HG03066 (cell line): Measurements from ENCODE around the gene COL4A6.

Experiments used
- ATAC-seq: cut with Tn5 transposase; IDR thresholded peaks from one replicate; pipeline ENCODE4 v1.9.1; 2021; ENCODE audit warnings: low read depth; ENCODE audit not compliant: unreplicated experiment

The COL4A6 gene

GRCh38 chrX:108341947-108342346 lies 96.3 kb downstream of the COL4A6 start:
- no peak for ATAC-seq

GRCh38 chrX:108332281-108332680 lies 105.9 kb downstream of the COL4A6 start:
- ATAC-seq, result no peak

- ATAC-seq, result no peak
Measured at GRCh38 chrX:108331126-108331909, 106.9 kb downstream of the COL4A6 start.

- ATAC-seq, result no peak
Measured at GRCh38 chrX:108323751-108324150, 114.5 kb downstream of the COL4A6 start.

DNA sequence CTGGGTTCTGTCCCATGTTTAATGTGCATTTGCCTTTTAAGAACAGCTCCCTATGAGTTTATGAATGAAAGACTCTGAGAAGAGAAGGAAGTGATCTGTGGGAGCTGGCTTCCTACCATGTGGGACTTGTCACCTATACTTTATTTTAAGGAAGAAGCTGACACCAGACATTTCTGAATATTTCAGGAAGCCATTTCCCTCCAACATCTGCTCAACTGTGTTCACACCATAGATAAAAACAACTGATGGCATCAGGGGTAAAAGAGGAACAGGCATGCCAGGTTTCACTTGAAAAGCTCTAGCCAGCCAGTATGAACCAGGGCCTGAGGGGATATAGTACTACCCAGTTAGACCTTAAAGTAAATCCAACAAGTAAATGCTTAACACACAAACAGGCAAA lies 116.0 kb downstream of the COL4A6 start:
- no peak for ATAC-seq

DNA sequence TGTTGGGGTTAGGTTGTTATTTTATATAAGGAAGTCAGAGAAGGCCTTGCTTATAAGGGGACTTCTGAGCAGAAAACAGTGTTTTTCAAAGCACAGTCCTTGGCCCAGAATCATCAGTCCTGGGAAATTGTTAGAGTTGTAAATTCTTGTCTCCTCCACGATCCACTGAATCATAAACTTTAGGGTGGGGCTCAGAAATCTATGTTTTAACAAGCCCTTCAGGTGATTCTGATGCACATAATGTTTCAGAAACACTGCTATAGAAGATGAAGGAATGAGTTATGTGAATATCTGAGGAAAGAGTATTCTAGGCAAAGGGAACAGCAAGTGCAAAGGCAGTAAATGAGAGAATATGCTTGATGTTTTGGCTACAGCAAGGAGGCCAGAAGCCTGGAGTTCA lies 121.8 kb downstream of the COL4A6 start:
- ATAC-seq, result no peak

DNA sequence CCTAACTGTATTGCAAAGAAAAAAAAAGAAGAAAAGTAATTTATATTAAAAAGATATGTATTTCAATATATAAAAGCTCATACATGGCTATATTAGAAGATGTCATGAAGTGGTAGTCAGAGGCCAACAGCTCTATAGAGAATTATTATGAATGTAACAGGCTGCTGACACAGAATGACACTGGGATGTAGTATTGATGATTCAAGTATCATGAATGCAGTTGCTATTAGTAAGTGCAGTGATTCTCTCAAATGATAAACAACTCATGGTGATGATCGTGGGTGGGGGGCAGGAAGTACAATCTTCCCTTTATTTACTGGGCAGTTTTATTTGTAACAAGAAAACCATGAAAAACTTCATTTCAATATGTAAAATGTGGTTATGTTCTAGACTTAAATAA lies 124.6 kb downstream of the COL4A6 start:
- no peak for ATAC-seq

DNA sequence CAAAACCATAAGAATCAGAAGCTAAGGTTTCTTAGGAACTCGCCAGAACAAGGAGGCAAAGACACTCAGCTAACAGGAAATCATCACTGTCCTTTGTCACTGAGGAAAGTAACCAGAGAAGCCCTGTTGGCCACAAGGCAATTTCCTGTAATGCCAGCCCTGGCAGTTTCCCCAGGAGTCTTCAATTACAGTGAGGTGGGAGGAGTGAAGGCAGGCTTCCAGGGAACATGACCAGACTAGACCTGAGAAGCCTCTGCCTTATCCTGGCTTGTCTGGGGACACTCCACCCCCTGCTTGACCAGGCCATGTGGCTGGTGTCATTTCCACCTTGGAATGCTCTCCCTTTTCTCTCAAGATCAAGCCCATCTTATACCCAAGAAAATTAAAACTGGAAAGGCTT lies 125.3 kb downstream of the COL4A6 start:
- no peak for ATAC-seq

- no peak for ATAC-seq
Measured at GRCh38 chrX:108312011-108312410, 126.2 kb downstream of the COL4A6 start.

- no peak for ATAC-seq
Measured at GRCh38 chrX:108310506-108310905, 127.7 kb downstream of the COL4A6 start.

- no peak for ATAC-seq
Measured at GRCh38 chrX:108309144-108309543, 129.1 kb downstream of the COL4A6 start.

- no peak for ATAC-seq
Measured at GRCh38 chrX:108307132-108308085, 130.8 kb downstream of the COL4A6 start.

- ATAC-seq, result no peak
Measured at GRCh38 chrX:108306086-108306485, 132.1 kb downstream of the COL4A6 start.

GRCh38 chrX:108304757-108305156 lies 133.5 kb downstream of the COL4A6 start:
- ATAC-seq, result no peak

GRCh38 chrX:108304210-108304609 lies 134.0 kb downstream of the COL4A6 start:
- ATAC-seq, result no peak

DNA sequence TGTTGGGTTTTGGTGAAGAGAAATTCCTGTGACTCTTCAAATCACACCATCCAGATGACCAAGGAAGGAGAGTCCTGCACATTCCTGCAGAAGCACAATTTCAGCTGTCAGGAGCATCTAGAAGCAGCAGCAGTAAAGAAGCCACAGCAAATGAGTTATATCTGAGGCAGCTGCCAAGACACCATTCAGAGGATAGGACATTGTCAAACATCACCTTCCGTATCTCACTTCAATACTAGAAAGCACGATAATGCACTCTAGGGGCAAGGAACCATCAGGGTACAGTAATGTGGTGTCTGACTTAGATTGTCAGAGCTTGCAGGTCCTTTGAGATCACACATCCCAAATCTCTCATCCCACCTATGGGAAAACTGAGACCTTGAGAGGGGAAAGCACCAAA lies 134.5 kb downstream of the COL4A6 start:
- no peak for ATAC-seq

GRCh38 chrX:108299704-108300103 lies 138.5 kb downstream of the COL4A6 start:
- no peak for ATAC-seq

GRCh38 chrX:108299101-108299591 lies 139.1 kb downstream of the COL4A6 start:
- ATAC-seq, result peak; percentile 69

DNA sequence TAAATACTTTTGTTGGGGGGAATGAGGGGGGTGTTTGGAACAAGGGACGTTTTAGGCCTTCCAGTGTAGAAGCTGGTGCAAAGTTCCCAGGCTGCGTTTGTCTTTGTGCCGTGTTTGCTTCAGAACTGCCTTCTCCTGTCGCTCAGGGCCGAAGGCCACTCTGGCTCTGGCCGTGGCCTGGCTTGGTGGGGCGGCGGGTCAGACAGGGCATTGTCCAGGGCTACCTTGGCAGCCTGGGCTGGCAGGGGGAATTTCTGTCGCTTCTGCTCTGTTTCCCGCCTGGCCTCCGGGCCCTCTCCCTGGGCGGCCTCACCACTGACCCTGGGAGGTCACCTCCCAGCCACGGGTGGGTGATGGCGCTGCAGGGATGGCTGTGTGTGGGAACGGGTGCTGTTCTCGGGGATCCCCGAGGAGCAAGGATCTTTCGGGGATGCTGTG lies 140.0 kb downstream of the COL4A6 start:
- ATAC-seq, result no peak

DNA sequence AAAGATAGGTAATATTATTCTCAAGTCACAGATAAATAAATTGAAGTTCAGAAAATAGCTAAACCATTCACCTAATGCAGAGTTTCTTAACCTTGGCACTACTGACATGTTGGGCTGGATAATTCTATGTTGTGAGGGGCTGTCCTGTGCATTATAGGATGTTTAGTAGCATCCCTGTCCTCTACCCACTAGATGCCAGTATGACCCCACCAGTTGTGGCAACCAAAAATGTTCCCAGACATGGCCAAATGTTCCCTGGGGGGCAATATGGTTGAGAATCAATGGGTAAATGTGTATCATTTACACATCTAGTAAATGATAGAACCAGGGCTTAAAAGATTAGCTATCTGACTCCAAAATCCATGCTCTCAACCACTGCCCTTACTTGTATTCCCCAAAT lies 140.9 kb downstream of the COL4A6 start:
- no peak for ATAC-seq

DNA sequence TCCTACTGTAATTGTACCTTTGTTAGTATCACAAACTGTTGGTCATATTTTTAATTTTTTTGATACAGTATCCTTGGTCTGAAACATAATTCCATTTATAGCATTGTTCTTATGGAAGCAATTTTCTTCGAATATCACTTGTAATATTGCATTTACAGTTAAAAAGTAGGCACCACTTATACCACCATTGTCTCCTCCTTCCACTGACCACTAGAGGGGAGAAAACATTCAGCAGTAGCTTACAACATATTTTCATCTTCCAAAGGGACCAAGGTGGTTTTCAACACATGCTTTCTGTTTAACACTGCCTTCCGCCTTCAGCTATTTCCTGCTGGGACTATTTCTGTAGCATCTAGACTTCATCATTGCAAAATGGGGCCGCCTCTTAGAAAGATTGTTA lies 146.2 kb downstream of the COL4A6 start:
- no peak for ATAC-seq
